COLO668 (cell line): ENCODE data around the gene CNTF.

Source experiments
- DNase-seq: peaks from one replicate; lab custom pipeline; 2025; ENCODE audit not compliant: unreplicated experiment; lab: John Stamatoyannopoulos, UW

The CNTF gene

DNA sequence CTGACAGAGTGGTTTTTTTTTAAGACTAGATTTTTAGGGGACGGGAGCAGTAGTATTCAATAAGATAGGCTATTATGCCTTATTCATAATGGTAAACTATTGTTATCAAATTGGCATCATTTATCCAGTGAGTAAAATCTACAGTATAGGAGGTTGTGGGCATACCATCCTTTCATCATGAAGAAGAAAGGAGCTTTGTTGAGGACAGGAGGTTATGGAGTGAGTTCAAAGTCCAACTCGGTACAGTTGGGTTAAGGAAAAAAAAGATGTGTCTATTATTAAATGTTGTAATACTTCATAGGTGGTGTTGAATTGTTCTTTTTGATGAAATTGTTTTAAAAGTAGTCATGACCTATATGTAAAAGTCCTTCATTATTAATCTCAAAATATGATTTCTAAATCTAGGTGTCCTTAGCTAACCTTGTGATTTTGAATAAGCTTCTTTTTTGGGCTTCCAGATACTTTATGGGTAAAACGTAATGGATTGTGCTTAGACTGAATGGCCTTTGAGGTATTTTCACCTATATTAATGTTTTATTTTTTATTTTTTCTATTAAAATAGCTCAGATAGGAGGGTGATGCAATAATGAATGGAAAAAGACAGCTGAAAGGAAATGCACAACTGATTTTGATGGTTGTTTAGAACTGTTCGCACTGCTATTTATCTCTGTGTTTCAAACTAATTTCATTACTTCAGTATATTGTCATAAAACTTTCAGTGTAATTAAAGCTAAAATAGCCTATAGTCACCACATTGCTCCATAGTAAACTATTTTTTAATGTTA, 15.3 kb upstream of the CNTF start:
- DNase-seq: no peak

GRCh38 chr11:58608331-58608730, 14.1 kb upstream of the CNTF start:
- no peak for DNase-seq

DNA sequence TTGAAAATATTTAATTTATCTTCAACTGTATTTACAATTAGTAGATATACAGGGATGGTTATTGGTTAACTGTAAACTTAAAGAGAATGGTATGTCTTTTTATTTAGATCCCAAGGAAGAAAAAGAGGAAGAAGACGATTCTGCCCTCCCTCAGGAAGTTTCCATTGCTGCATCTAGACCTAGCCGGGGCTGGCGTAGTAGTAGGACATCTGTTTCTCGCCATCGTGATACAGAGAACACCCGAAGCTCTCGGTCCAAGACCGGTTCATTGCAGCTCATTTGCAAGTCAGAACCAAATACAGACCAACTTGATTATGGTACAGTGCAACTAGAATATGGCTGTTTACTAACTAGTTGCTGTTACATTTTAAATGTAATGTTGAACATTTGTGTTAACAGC, 12.7 kb upstream of the CNTF start:
- no peak for DNase-seq

GRCh38 chr11:58613228-58613627, 9.2 kb upstream of the CNTF start:
- no peak for DNase-seq

DNA sequence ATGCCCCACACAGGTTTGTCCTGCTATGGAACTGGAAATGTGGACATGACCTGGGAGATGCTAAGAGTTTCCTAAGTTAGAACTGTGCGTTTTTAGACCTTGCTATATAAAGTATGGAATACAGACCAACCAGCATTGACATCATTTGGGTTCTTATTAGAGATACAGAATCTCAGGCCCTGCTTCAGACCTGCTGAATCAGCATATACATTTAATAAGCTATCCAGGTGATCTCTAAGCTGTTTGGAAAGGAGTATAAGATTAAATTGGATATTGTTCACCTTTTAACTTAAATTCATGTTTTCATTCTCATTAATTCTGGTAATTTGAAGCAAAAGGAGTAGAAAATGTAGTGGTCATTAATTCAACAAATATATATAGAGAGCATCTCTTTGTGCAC, 6.9 kb upstream of the CNTF start:
- DNase-seq: no peak

DNA sequence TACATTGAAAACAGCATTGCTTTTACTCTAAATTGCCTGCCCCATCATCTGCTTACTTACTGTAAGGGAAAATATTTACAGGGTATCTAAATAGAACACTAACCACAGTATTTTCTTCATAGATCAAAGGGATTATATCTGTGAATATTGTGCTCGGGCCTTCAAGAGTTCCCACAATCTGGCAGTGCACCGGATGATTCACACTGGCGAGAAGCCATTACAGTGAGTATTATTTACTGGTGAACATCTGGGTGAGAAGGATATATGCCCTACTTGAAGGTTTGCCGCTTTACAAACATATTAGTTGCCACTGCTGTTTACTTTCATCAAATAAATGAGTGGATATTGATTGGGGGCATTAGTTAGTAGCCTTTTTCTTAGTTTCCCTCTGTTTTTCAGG, 5.9 kb upstream of the CNTF start:
- DNase-seq: no peak

- no peak for DNase-seq
These were observed 4.4 kb upstream of the CNTF start for GRCh38 chr11:58617976-58618557.

- DNase-seq: no peak
These were observed 741 bp upstream of the CNTF start for GRCh38 chr11:58621586-58622262.

DNA sequence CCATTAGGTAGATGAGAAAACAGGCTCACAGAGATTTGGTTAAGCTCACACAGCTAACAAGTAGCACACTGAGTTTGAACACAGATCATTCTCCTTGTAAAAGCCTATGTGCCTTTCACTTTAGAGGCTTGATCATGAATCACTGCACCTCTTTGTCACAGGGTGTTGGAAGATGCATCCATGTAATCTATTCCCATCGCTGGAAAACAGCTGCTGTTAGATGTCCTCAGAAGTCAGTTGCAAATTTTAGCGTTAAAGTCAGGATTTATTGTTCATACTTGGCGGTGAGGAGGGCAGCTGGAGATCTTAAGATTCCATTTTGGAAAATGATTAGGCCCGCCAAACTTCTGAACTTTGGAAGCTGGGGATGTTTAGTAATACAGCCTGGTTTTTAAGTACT, 2.6 kb downstream of the CNTF start:
- DNase-seq: no peak

GRCh38 chr11:58625826-58626460, 3.5 kb downstream of the CNTF start:
- no peak for DNase-seq

- DNase-seq: no peak
These were observed 4.5 kb downstream of the CNTF start for GRCh38 chr11:58626934-58627483.

DNA sequence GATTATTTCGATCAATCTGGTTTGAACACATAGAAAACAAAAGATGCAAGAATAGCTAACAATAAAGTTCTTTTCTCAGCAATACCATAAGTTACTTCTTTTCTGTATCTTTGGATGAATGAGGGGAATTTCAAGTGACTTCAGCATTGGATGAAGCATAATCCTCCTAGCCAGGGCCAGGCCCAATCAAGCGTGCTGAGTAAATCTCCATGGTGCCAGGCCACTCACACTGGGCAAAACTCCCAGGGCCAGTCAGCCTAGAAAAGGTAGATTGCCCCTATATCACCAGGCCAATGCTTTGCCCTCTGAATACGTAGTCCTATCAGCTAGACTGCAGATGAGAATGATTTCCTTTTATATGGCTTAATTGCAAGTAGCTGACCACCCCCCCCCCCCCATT, 6.0 kb downstream of the CNTF start:
- no peak for DNase-seq

- DNase-seq: no peak
These were observed 7.4 kb downstream of the CNTF start for GRCh38 chr11:58629857-58630256.

DNA sequence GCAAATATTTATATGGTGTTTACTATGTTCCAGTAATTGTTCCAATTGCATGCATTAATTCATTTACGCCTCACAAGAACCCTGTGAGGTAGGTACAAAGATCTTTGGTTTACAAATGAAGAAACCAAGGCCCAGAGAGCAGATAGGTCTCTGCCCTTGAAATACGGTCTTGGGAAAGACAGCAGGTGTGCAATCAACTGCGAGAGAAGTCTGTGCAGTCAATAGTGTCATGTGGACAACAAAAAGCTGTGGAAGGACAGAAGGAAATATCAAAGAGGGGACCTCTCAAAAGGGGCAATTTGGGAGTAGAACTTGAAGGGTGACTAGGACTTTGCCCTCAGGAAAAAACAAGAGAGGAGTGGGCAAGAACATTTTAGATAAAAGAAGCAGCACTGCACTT, 8.9 kb downstream of the CNTF start:
- DNase-seq: no peak

GRCh38 chr11:58632510-58632909, 10.0 kb downstream of the CNTF start:
- no peak for DNase-seq

GRCh38 chr11:58636587-58636986, 14.1 kb downstream of the CNTF start:
- DNase-seq: no peak

- no peak for DNase-seq
These were observed 14.9 kb downstream of the CNTF start for GRCh38 chr11:58637371-58637770.

DNA sequence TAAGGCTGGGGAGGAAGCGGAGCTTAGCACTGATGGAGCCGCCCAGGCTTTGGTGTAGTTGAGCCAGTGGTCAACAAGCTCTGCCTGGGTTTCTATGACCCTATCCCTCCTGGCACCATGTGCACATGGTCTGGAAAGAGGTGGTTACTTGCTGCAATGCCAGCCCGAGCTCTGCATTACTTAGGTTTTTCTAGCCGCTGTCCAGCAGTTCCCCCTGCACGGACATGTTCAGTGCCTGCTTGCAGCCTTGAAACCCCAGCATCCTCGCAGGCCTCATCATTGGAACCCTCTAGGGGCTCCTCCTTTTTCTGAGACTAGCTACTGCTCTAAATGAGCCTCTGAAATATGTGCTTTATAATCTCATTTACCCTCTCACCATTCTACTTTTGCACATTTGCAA, 16.6 kb downstream of the CNTF start:
- no peak for DNase-seq

GRCh38 chr11:58639669-58640068, 17.2 kb downstream of the CNTF start:
- DNase-seq: no peak

GRCh38 chr11:58640386-58641023, 18.0 kb downstream of the CNTF start:
- DNase-seq: no peak

GRCh38 chr11:58641341-58641740, 18.9 kb downstream of the CNTF start:
- no peak for DNase-seq
